Thoracic aorta (tissue), 2 donors: ENCODE data around the gene REC114. TPM values are rescaled to one million over a fixed set of nuclear protein-coding genes. Genes with fewer than 3 reads are reported as not detected.

ENCODE experiments used
- ATAC-seq: fragments of 150-250 bp; one replicate; pipeline ENCODE4 v1.8.0; 2017; ENCODE audit warnings: low read depth; ENCODE audit not compliant: insufficient number of reproducible peaks, low FRiP score
- DNase-seq: peaks from one replicate; pipeline ENCODE4 v3.0.0-alpha.2; 2020; ENCODE audit warnings: low spot score
- H3K27ac ChIP-seq, 2 donors: fragments of 200-600 bp; sonication (generic); 1 replicate in 1 of 2; 2 replicates in 1 of 2; pipeline ENCODE4 v1.5.1; 2016; ENCODE audit warnings: mild to moderate bottlenecking in 2 of 2, moderate library complexity in 2 of 2
- H3K27me3 ChIP-seq: fragments of 200-600 bp; sonication (generic); replicated peaks from 2 replicates; pipeline ENCODE4 v1.6.0; 2016; ENCODE audit warnings: mild to moderate bottlenecking; ENCODE audit not compliant: insufficient read depth
- H3K36me3 ChIP-seq: fragments of 200-600 bp; sonication (generic); one replicate; pipeline ENCODE4 v1.5.1; 2016
- H3K4me1 ChIP-seq, 2 donors: fragments of 200-600 bp; sonication (generic); 1 replicate in 1 of 2; 2 replicates in 1 of 2; pipeline versions ENCODE4 v1.5.1 to v1.6.0; 2016; ENCODE audit warnings: low read depth in 2 of 2, mild to moderate bottlenecking in 1 of 2; ENCODE audit not compliant: control insufficient read depth in 1 of 2
- H3K4me3 ChIP-seq: fragments of 200-600 bp; sonication (generic); 2 replicates; pipeline ENCODE4 v1.5.1; 2016; ENCODE audit warnings: mild to moderate bottlenecking
- H3K9me3 ChIP-seq: fragments of 200-600 bp; sonication (generic); 2 replicates; pipeline ENCODE4 v1.5.1; 2016
- total RNA-seq, 2 donors: library from RNA; depleted of rRNA; stranded (reverse); fragments of >200 nt; gene quantifications; one replicate each; pipeline versions ENCODE4 v1.1.0 to v1.2.3, GENCODE V29; 2016
- TF ChIP-seq, protein P1 (sequence below): fragments of 200-600 bp; sonication (generic); IDR thresholded peaks from one replicate; pipeline ENCODE4 v1.5.1; 2019; ENCODE audit warnings: antibody characterized with exemption

The REC114 gene
- total RNA-seq, 2 donors from 2014 or later = not detected

DNA sequence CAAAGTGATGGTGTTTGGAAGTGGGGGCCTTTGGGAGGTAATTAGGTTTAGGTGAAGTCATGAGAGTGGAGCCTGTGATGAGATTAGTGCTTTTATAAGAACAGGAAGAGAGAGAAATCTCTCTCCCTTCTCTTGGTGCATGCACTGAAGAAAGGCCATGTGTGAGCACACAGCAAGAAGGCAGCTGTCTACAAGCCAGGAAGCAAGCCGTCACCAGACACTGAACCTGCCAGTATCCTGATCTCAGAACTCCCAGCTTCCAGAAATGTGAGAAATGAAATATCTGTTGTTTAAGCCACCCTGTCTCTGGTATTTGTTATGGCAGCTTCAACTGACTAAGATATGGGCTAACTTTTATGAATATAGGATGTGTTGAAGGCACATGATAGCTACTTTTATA lies 72.6 kb downstream of the REC114 start:
- Histone ChIP-seq H3K4me3 (no peak overlapping the region), H3K9me3 (no peaks in the 10 kb centered on the region), H3K27me3 (no peaks in the 10 kb centered on the region), H3K4me1 (no peaks in the 10 kb centered on the region), H3K36me3 (no peaks in the 10 kb centered on the region), H3K27ac (no peak overlapping the region)
- ATAC-seq = no peak
- DNase-seq = no peak
- TF ChIP-seq, protein P1, sequence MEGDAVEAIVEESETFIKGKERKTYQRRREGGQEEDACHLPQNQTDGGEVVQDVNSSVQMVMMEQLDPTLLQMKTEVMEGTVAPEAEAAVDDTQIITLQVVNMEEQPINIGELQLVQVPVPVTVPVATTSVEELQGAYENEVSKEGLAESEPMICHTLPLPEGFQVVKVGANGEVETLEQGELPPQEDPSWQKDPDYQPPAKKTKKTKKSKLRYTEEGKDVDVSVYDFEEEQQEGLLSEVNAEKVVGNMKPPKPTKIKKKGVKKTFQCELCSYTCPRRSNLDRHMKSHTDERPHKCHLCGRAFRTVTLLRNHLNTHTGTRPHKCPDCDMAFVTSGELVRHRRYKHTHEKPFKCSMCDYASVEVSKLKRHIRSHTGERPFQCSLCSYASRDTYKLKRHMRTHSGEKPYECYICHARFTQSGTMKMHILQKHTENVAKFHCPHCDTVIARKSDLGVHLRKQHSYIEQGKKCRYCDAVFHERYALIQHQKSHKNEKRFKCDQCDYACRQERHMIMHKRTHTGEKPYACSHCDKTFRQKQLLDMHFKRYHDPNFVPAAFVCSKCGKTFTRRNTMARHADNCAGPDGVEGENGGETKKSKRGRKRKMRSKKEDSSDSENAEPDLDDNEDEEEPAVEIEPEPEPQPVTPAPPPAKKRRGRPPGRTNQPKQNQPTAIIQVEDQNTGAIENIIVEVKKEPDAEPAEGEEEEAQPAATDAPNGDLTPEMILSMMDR = no peak

DNA sequence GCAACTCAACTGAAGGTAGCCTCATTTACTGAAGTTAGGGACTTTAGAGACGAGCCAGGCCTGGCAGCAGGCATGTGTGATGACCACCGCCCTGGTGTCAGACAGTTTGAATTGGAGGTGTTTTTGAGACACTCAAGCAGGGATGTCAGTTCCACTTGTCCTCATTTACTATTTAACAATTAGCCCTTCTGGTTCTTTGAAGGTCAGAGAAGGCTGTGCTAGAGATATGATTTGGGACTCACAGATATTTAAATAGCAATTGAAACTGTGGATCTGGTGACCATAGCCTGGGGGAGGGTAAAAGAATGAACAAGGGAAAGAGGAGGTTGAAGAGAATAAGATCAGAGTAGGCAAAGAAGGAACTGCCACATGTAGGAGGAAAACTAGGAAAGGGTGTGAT lies 74.6 kb downstream of the REC114 start:
- no peak for ATAC-seq
- TF ChIP-seq, protein P1 = no peak
- H3K4me1 ChIP-seq = no peaks in the 10 kb centered on the region
- no peaks in the 10 kb centered on the region for H3K27me3 ChIP-seq
- H3K36me3 ChIP-seq = no peaks in the 10 kb centered on the region
- no peaks in the 10 kb centered on the region for H3K9me3 ChIP-seq
- no peak for DNase-seq
- no peak overlapping the region for H3K4me3 ChIP-seq
- H3K27ac ChIP-seq = no peak overlapping the region

GRCh38 chr15:73518180-73518862 lies 75.4 kb downstream of the REC114 start:
- Histone ChIP-seq H3K27me3 (no peaks in the 10 kb centered on the region), H3K4me1 (no peaks in the 10 kb centered on the region), H3K27ac (no peak overlapping the region), H3K4me3 (no peak overlapping the region), H3K9me3 (no peaks in the 10 kb centered on the region), H3K36me3 (no peaks in the 10 kb centered on the region)
- DNase-seq (no peak), ATAC-seq (no peak)
- TF ChIP-seq, protein P1 = no peak

GRCh38 chr15:73518876-73519733 lies 76.1 kb downstream of the REC114 start:
- H3K36me3 ChIP-seq = no peaks in the 10 kb centered on the region
- H3K4me3 ChIP-seq = no peak overlapping the region
- no peaks in the 10 kb centered on the region for H3K4me1 ChIP-seq
- ATAC-seq = no peak
- no peaks in the 10 kb centered on the region for H3K27me3 ChIP-seq
- no peak overlapping the region for H3K27ac ChIP-seq
- no peaks in the 10 kb centered on the region for H3K9me3 ChIP-seq
- TF ChIP-seq, protein P1 = no peak
- no peak for DNase-seq

GRCh38 chr15:73522011-73522410 lies 79.0 kb downstream of the REC114 start:
- ATAC-seq = no peak
- Histone ChIP-seq H3K27ac (no peak overlapping the region), H3K36me3 (no peaks in the 10 kb centered on the region), H3K9me3 (no peaks in the 10 kb centered on the region), H3K4me1 (no peaks in the 10 kb centered on the region), H3K4me3 (no peak overlapping the region), H3K27me3 (no peaks in the 10 kb centered on the region)
- TF ChIP-seq, protein P1 = no peak
- no peak for DNase-seq
